Right renal cortex interstitium (tissue), 3 donors: Measurements from ENCODE around the gene BBS4. TPM values are rescaled to one million over a fixed set of nuclear protein-coding genes. Genes with fewer than 3 reads are reported as not detected.

Source experiments
- DNase-seq, 3 donors: peaks; one replicate each; pipeline ENCODE4 v3.0.0-alpha.2; 2013; ENCODE audit warnings: low read depth in 3 of 3, low spot score in 2 of 3
- polyA plus RNA-seq, 3 donors: library from polyadenylated mRNA; unstranded; fragments of 120-200 nt; gene quantifications; one replicate each; pipeline ENCODE4 v1.2.1, GENCODE V29; 2013; ENCODE audit not compliant: insufficient read length in 3 of 3

BBS4 gene
- polyA plus RNA-seq, 3 donors: 37.7 to 38.8 (median 38.4) TPM

GRCh38 chr15:72754096-72754495, 68.1 kb downstream of the BBS4 start:
- no peak for DNase-seq

DNA sequence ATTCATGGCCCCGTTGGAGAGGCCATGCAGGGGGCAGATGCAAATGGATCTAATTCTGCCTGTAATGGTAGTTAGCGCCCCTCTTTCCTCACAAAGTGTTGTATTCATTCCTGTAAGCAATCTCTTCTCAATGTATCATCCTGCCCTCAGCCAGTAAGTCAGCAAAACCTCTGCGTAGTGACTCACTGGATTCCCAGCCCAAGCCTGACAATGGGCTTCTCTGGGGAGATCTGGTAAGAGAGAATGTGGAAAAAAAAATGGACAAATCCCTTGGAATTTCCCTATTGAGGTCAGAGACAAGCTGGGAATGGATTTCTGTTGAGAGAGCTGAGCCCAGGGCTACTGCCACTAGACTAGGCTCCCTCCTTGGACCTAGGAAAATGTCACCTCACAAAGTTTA, 72.2 kb downstream of the BBS4 start:
- no peak for DNase-seq

- no peak for DNase-seq
Observed at GRCh38 chr15:72760590-72761260, 74.7 kb downstream of the BBS4 start.

DNA sequence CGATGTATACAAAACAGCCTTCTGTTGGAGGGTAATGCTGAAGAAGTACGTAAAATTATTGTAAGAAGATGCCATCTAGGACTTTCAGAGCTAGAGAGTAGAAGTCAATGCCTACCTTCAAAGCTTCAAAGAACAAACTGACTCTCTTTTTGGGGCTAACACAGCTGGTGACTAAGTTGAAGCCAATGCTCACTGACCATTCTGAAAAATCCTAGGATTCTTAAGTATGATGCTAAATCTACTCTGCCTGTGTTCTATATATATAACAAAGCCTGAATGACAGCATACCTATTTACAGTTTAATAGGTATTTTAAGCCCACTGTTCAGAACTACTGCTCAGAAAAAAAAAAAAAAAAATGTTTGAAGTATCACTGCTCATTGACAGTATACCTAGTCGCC, 78.6 kb downstream of the BBS4 start:
- DNase-seq: no peak

DNA sequence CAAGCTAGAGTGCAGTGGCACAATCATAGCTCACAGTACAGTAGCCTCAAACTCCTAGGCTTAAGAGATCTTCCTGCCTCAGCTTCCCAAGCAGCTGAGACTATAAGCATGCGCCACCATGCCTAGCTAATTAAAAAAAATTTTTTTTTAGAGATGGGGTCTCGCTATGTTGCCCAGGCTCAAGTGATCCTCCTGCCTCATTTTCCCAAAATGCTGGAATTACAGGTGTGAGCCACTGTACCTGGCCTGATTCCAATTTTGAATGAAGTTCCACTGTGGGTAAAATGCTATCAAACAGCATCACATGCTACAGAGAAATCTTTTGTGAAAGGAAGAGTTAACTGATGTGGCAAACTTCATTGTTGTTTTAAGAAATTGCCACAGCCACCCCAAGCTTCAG, 80.0 kb downstream of the BBS4 start:
- DNase-seq: no peak

DNA sequence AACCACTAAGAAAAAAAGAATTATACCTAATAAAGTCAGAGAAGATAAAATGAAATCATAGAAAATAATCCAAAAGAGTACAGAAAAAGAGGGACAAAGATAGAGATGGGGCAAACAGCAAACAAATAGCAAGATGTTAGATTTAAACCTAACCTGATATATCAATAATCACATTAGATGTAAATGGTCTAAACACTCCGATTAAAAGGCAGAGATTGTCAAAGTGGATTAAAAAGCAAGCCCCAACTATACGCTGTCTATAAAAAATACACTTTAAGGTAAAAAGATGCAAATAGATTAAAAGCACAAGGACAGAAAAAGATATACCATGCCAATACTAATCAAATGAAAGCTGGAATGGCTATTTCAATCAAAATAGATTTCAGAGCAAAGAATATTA, 80.8 kb downstream of the BBS4 start:
- DNase-seq: no peak

- DNase-seq: no peak
Observed at GRCh38 chr15:72770673-72771328, 84.8 kb downstream of the BBS4 start.

- DNase-seq: no peak
Observed at GRCh38 chr15:72771329-72771725, 85.3 kb downstream of the BBS4 start.

- no peak for DNase-seq
Observed at GRCh38 chr15:72774696-72775383, 88.8 kb downstream of the BBS4 start.

GRCh38 chr15:72778796-72779195, 92.8 kb downstream of the BBS4 start:
- no peak for DNase-seq

- DNase-seq: no peak
Observed at GRCh38 chr15:72781631-72782030, 95.6 kb downstream of the BBS4 start.

DNA sequence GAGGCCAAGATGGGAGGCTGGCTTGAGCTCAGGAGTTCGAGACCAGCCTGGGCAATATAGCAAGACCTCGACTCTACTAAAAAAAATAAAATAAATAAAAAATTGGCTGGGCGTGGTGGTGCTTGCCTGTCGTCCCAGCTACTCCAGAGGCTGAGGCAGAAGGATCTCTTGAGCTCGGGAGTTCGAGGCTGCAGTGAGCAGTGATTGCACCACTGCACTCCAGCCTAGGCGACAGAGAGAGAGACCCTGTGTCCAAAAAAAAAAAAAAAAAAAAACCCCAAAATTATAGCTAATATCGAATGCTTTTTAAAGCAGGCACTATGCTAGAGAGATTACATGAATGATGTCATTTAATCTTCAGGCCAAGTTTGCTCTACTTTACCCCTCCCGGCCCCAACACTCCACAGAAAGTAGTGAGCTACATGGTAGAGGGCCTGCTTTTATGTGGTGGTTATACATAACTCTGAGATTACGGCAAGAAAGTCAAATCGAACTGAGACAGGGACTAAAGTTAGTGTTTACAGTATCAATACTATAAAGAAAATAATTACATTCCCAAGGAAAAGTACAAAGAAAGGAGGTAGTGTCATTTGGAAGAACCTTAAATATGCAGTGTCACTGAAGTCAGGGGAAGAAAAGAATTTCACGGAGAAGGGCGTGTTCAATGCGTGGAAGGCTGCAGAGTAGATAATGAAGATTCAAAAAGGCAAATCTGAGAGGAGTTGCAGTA, 96.4 kb downstream of the BBS4 start:
- DNase-seq: no peak

GRCh38 chr15:72783004-72783639, 97.1 kb downstream of the BBS4 start:
- DNase-seq: peak in 1 of 3 donors; percentile 14

DNA sequence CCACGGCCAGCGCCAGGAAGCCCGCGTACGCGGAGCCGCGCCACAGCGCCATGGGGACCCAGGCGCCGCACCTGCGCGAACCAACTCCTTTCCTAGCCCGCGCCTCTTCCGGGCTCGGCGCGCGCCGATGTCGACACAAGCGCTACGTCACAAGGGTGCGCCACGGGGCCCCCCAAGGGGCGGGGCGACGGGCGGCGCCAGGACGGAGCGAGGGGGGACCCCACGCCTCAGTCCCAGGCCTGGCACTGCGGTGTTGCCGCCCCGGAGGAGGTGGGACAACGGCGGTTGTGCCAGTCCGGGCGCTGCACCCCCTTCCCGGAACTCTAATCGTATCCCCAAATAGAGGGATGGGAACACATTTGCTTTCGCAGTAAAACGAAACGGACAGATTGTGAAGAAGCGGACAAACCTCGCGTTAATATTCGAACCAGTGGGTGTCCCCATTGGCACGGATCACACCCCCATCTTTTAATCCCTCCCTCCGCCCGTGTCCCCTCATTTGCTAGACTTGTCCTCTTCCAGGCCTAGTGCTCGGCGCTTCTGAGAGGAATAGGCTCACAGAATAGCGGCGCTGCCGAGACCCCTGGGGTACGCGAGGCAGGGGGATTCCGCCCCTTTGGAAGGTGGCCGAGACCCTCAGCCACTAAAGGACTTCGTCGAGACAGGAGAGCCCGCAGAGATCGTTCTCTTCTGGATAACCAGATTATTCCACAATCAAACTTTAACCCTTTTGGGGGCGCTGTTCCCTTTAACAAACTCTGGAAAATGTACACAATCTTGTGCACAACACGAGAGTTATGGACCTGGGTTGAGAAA, 97.8 kb downstream of the BBS4 start, which contains the start of gene ADPGK:
TSS of gene ADPGK (minus strand) at position 119 of the 816 bp plus-strand sequence. CDS start at position 52, 67 bp downstream.
- DNase-seq: peak; percentile 87 to 90 (median 89)

GRCh38 chr15:72784456-72784876, 98.5 kb downstream of the BBS4 start:
- DNase-seq: no peak

- DNase-seq: no peak
Observed at GRCh38 chr15:72785432-72785831, 99.4 kb downstream of the BBS4 start.

- no peak for DNase-seq
Observed at GRCh38 chr15:72785841-72786240, 99.8 kb downstream of the BBS4 start.

- no peak for DNase-seq
Observed at GRCh38 chr15:72786242-72786641, 100.2 kb downstream of the BBS4 start.

- DNase-seq: no peak
Observed at GRCh38 chr15:72786676-72787345, 100.8 kb downstream of the BBS4 start.
